ENCODE results near the gene WIPF2.

DNA sequence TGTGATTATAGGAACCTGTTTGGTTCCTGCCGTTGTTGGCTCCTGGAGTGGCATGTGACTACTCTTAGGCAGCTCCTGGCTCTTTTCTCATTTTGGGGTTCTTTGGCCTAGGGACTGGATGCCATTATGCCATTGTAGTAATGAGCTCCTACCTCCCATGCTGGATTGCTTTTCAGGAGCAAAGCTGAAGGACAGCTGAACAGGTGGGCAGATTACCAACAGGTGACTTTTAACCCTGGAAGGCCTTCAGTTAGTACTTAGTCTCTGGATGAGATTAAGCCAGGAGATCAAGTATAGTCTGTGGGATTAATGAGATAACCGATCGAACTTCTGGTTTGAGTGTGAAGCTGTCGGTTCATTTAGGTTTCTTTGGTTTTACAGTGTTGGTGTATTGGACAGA, 25.2 kb downstream of the WIPF2 start:
- TF ChIP-seq CTCF (IDR thresholded peaks at IDR 0.05) = no peak
- no peak for TF ChIP-seq RFX5 (IDR thresholded peaks at IDR 0.05)
- TF ChIP-seq EHMT2 (IDR thresholded peaks at IDR 0.05; ENCODE audit: low read depth) = no peak
- TF ChIP-seq POLR2A (IDR thresholded peaks at IDR 0.05; ENCODE audit: low read length) = no peak
- TF ChIP-seq USF2 (IDR thresholded peaks at IDR 0.05) = no peak
- TF ChIP-seq ESRRA (IDR thresholded peaks at IDR 0.05; ENCODE audit: borderline replicate concordance, low read length) = no peak
- no peak for TF ChIP-seq MYC (IDR thresholded peaks at IDR 0.05; ENCODE audit: borderline replicate concordance, low read length)
- no peak for TF ChIP-seq SREBF2 (IDR thresholded peaks at IDR 0.05)
- no peak for TF ChIP-seq ELK1 (IDR thresholded peaks at IDR 0.05; ENCODE audit: low read depth, low read length)
- no peak for TF ChIP-seq NFE2L2 (conservative IDR thresholded peaks at IDR 0.05; ENCODE audit: low read length)
- no peak for TF ChIP-seq CHD2 (IDR thresholded peaks at IDR 0.05; ENCODE audit: low read length, partially characterized antibody)
- TF ChIP-seq, protein P1, sequence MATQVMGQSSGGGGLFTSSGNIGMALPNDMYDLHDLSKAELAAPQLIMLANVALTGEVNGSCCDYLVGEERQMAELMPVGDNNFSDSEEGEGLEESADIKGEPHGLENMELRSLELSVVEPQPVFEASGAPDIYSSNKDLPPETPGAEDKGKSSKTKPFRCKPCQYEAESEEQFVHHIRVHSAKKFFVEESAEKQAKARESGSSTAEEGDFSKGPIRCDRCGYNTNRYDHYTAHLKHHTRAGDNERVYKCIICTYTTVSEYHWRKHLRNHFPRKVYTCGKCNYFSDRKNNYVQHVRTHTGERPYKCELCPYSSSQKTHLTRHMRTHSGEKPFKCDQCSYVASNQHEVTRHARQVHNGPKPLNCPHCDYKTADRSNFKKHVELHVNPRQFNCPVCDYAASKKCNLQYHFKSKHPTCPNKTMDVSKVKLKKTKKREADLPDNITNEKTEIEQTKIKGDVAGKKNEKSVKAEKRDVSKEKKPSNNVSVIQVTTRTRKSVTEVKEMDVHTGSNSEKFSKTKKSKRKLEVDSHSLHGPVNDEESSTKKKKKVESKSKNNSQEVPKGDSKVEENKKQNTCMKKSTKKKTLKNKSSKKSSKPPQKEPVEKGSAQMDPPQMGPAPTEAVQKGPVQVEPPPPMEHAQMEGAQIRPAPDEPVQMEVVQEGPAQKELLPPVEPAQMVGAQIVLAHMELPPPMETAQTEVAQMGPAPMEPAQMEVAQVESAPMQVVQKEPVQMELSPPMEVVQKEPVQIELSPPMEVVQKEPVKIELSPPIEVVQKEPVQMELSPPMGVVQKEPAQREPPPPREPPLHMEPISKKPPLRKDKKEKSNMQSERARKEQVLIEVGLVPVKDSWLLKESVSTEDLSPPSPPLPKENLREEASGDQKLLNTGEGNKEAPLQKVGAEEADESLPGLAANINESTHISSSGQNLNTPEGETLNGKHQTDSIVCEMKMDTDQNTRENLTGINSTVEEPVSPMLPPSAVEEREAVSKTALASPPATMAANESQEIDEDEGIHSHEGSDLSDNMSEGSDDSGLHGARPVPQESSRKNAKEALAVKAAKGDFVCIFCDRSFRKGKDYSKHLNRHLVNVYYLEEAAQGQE (IDR thresholded peaks at IDR 0.05) = no peak
- no peak for TF ChIP-seq SMC3 (IDR thresholded peaks at IDR 0.05)
